ENCODE results near the gene ALX4. TPM values are rescaled to one million over a fixed set of nuclear protein-coding genes. Genes with fewer than 3 reads are reported as not detected.

ALX4 gene
- total and polyA plus RNA-seq, 2 donors (not counting 1 experiment from before 2014, with no cell fraction given), result not detected

- H3K4me2 ChIP-seq (replicated peaks; ENCODE audit: low read depth, low read length, poor library complexity, severe bottlenecking), result no peak overlapping the region
- peaks cover 0 to 96% (median 80%) of the 10 kb centered on the region in 4 experiments for H3K27me3 ChIP-seq (replicated peaks in 1 of 4; ENCODE audit: control extremely low read depth in 1 of 4, control insufficient read depth in 3 of 4, insufficient read depth in 4 of 4, low read length in 3 of 4)
- Mint-ChIP-seq H3K9me3 (ENCODE audit: insufficient read depth) (no peaks in the 10 kb centered on the region), H3K4me3 (no peak overlapping the region), H3K27me3 (peaks cover 79% of the 10 kb centered on the region), H3K27ac (no peak overlapping the region), H3K4me1 (peaks cover 21% of the 10 kb centered on the region)
- no peak overlapping the region for H3K4me3 ChIP-seq (ENCODE audit: control extremely low read depth in 1 of 5, extremely low read depth in 1 of 5, insufficient read depth in 1 of 5, low read depth in 2 of 5, low read length in 4 of 5)
- H3K36me3 ChIP-seq (replicated peaks in 1 of 2; ENCODE audit: control extremely low read depth in 1 of 2, control insufficient read depth in 1 of 2, extremely low read depth in 1 of 2, insufficient read depth in 2 of 2, low read length in 1 of 2), result no peaks in the 10 kb centered on the region
- no peak overlapping the region for H3K27ac ChIP-seq (ENCODE audit: low read length in 2 of 2)
- H4K20me1 ChIP-seq (ENCODE audit: control insufficient read depth, insufficient read depth, low read length, poor library complexity, severe bottlenecking), result no peaks in the 10 kb centered on the region
- peaks cover 0 to 37% (median 0%) of the 10 kb centered on the region in 3 donors for H3K9me3 ChIP-seq (ENCODE audit: control extremely low read depth in 1 of 3, control insufficient read depth in 2 of 3, insufficient read depth in 1 of 3, low read length in 2 of 3)
- intact Hi-C loops (cut with micrococcal nuclease), result no loop called here
- DNase-seq, result no peak
- CTCF ChIA-PET, result no interaction called here
- H3K4me1 ChIP-seq (ENCODE audit: control insufficient read depth in 2 of 2, insufficient read depth in 2 of 2, low read length in 2 of 2), result peaks cover 27 to 33% of the 10 kb centered on the region in 2 donors
- no peak overlapping the region for H3K9ac ChIP-seq (ENCODE audit: low read length)
- no peak for ATAC-seq (ENCODE audit: low read depth)
- H3K79me2 ChIP-seq (ENCODE audit: control insufficient read depth, insufficient read depth, low read length), result no peaks in the 10 kb centered on the region
- no peak overlapping the region for H2AFZ ChIP-seq (ENCODE audit: insufficient read depth, low read depth, low read length, poor library complexity, severe bottlenecking)
- POLR2A ChIA-PET, result no interaction called here
- TF ChIP-seq, protein P1, sequence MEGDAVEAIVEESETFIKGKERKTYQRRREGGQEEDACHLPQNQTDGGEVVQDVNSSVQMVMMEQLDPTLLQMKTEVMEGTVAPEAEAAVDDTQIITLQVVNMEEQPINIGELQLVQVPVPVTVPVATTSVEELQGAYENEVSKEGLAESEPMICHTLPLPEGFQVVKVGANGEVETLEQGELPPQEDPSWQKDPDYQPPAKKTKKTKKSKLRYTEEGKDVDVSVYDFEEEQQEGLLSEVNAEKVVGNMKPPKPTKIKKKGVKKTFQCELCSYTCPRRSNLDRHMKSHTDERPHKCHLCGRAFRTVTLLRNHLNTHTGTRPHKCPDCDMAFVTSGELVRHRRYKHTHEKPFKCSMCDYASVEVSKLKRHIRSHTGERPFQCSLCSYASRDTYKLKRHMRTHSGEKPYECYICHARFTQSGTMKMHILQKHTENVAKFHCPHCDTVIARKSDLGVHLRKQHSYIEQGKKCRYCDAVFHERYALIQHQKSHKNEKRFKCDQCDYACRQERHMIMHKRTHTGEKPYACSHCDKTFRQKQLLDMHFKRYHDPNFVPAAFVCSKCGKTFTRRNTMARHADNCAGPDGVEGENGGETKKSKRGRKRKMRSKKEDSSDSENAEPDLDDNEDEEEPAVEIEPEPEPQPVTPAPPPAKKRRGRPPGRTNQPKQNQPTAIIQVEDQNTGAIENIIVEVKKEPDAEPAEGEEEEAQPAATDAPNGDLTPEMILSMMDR (IDR thresholded peaks at IDR 0.05), result no peak
- no peak for TF ChIP-seq EZH2 (IDR thresholded peaks at IDR 0.05; ENCODE audit: borderline replicate concordance, insufficient read depth, low read depth, low read length, poor library complexity, severe bottlenecking)
- 0% methylated on average over 1 of the region's 2 CpGs for WGBS (ENCODE audit: insufficient coverage)
Measured at GRCh38 chr11:44318369-44318768, 8.4 kb upstream of the ALX4 start.

- ChIA-PET CTCF (no interaction called here), POLR2A (no interaction called here)
- WGBS (ENCODE audit: insufficient coverage), result 3% methylated on average over 38 of the region's 44 CpGs
- Histone ChIP-seq H3K27me3 (replicated peaks in 1 of 4; ENCODE audit: control extremely low read depth in 1 of 4, control insufficient read depth in 3 of 4, insufficient read depth in 4 of 4, low read length in 3 of 4) (peaks cover 0 to 96% (median 80%) of the 10 kb centered on the region in 4 experiments), H3K79me2 (ENCODE audit: control insufficient read depth, insufficient read depth, low read length) (no peaks in the 10 kb centered on the region), H2AFZ (ENCODE audit: insufficient read depth, low read depth, low read length, poor library complexity, severe bottlenecking) (peak overlapping the region; percentile 48), H3K36me3 (replicated peaks in 1 of 2; ENCODE audit: control extremely low read depth in 1 of 2, control insufficient read depth in 1 of 2, extremely low read depth in 1 of 2, insufficient read depth in 2 of 2, low read length in 1 of 2) (no peaks in the 10 kb centered on the region), H3K9ac (ENCODE audit: low read length) (peak overlapping the region; percentile 42), H3K4me2 (replicated peaks; ENCODE audit: low read depth, low read length, poor library complexity, severe bottlenecking) (peak overlapping the region; percentile 75), H3K27ac (ENCODE audit: low read length in 2 of 2) (no peak overlapping the region), H3K9me3 (ENCODE audit: control extremely low read depth in 1 of 3, control insufficient read depth in 2 of 3, insufficient read depth in 1 of 3, low read length in 2 of 3) (peaks cover 0 to 50% (median 0%) of the 10 kb centered on the region in 3 donors), H3K4me3 (ENCODE audit: control extremely low read depth in 1 of 5, extremely low read depth in 1 of 5, insufficient read depth in 1 of 5, low read depth in 2 of 5, low read length in 4 of 5) (peak overlapping the region in 3 of 5 experiments; percentile 16 to 24 (median 20)), H4K20me1 (ENCODE audit: control insufficient read depth, insufficient read depth, low read length, poor library complexity, severe bottlenecking) (no peaks in the 10 kb centered on the region), H3K4me1 (ENCODE audit: control insufficient read depth in 2 of 2, insufficient read depth in 2 of 2, low read length in 2 of 2) (peaks cover 27 to 33% of the 10 kb centered on the region in 2 donors)
- no peak for TF ChIP-seq EZH2 (IDR thresholded peaks at IDR 0.05; ENCODE audit: borderline replicate concordance, insufficient read depth, low read depth, low read length, poor library complexity, severe bottlenecking)
- TF ChIP-seq, protein P1 (IDR thresholded peaks at IDR 0.05), result no peak
- H3K4me1 Mint-ChIP-seq, result peaks cover 24% of the 10 kb centered on the region
- ATAC-seq (ENCODE audit: low read depth), result no peak
- peaks cover 79% of the 10 kb centered on the region for H3K27me3 Mint-ChIP-seq
- no peak overlapping the region for H3K27ac Mint-ChIP-seq
- intact Hi-C loops (cut with micrococcal nuclease), result no loop called here
- peak overlapping the region; percentile 61 for H3K4me3 Mint-ChIP-seq
- no peaks in the 10 kb centered on the region for H3K9me3 Mint-ChIP-seq (ENCODE audit: insufficient read depth)
- DNase-seq, result peak; percentile 30
Measured at GRCh38 chr11:44316659-44317240, 6.8 kb upstream of the ALX4 start.
